AG09309 (cell line): Measurements from ENCODE around the gene OR4K5.
"Not testable (repeated sequence)": the region's sequence is repeated elsewhere in the genome, so short reads cannot be mapped to it uniquely, and the experiment has no call there.

ENCODE experiments used
- DNase-seq: peaks from one replicate; pipeline ENCODE4 v3.0.0-alpha.2; 2010; ENCODE audit warnings: low read depth
- H3K4me3 ChIP-seq: 2 replicates; pipeline ENCODE4 v1.5.1; 2011; ENCODE audit warnings: mild to moderate bottlenecking, low read depth, low read length, moderate library complexity; ENCODE audit not compliant: control insufficient read depth
- CTCF ChIP-seq: IDR thresholded peaks from 2 replicates; pipeline ENCODE4 v1.5.1; 2011; ENCODE audit warnings: mild to moderate bottlenecking, low read depth, low read length, inconsistent platforms; ENCODE audit not compliant: insufficient read depth, control insufficient read depth; ENCODE audit errors: missing control alignments

Gene OR4K5

GRCh38 chr14:19930617-19931016 lies 10.2 kb downstream of the OR4K5 start, which contains the start of gene OR4K1:
Gene OR4K1 (plus strand): TSS chr14:19930917. CDS start chr14:19935667, 4,750 bp downstream.
- TF ChIP-seq CTCF, result no peak

GRCh38 chr14:19941668-19942067 lies 21.3 kb downstream of the OR4K5 start:
- TF ChIP-seq CTCF, result no peak
- H3K4me3 ChIP-seq, result no peak overlapping the region
- no peak for DNase-seq

More at GRCh38 chr14:19930617-19931016, 10.2 kb downstream of the OR4K5 start, which contains the start of gene OR4K1:
- no peak within 1 kb of the TSS for H3K4me3 ChIP-seq
- no peak for DNase-seq

- no peak for TF ChIP-seq CTCF
- H3K4me3 ChIP-seq, result no peak overlapping the region
- no peak for DNase-seq
Measured at GRCh38 chr14:19947413-19948090, 27.1 kb downstream of the OR4K5 start.

GRCh38 chr14:19949218-19949617 lies 28.8 kb downstream of the OR4K5 start:
- H3K4me3 ChIP-seq, result no peak overlapping the region
- TF ChIP-seq CTCF, result no peak
- no peak for DNase-seq

- not testable (repeated sequence) for H3K4me3 ChIP-seq, DNase-seq
Measured at GRCh38 chr14:19969735-19970134, 49.3 kb downstream of the OR4K5 start.
